HG02981 (cell line): ENCODE data around the gene GLCCI1.
"Not testable (repeated sequence)": the region's sequence is repeated elsewhere in the genome, so short reads cannot be mapped to it uniquely, and the experiment has no call there.

Experiments used
- ATAC-seq: cut with Tn5 transposase; IDR thresholded peaks from one replicate; pipeline ENCODE4 v1.9.1; 2021; ENCODE audit warnings: mild to moderate bottlenecking, moderate library complexity; ENCODE audit not compliant: unreplicated experiment

GLCCI1 gene

DNA sequence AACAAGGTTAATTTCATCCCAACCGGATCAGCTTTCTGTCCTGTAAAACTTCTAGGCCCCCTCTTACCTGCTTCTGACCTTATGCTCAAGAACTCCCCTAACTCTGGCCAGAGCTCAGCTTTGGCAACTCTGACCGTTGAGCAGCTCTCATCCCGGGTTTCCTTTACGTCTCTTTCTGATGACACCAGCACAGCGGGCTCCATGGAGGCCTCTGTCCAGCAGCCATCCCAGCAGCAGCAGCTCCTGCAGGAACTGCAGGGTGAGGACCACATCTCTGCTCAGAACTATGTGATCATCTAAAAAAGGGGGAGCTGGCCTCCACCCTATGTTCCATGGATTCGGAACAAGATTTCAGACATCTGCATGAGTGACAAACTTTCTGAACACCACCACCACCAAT is 117.6 kb downstream of the GLCCI1 start:
- ATAC-seq = no peak

DNA sequence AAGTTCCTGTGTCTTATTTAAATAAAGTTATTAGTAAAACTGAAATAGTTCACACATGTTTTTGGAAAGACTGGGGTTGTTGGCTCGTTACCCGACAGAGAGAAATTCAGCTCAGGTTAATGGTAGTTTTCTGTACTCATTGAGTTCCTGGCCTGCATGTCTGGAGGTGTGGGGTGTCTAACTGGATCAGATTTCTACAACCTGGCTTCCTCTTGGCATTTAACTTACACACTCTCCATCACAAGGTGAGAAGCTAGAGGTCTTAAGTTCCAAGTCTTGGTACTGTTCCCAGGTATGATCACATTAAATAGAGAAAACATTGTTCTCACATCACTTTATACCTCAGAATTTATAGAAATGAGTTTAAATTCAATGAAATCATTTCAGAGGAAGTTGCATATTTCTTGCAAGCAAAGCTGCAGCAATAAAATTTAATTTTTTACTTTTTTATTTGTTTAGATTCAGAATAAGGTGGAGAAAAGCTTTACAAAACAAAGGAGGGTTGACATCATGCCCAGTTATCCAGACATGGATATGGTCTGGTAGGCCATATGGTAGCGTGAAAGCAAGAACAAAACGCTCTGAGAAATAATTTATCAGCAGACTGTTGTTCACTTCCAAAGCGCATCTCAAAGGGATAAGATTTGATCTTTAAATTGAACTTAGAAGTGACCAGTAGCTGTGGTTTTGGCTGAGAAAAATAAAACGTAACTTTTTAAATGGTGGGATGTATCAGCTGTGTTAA is 120.6 kb downstream of the GLCCI1 start:
- no peak for ATAC-seq

DNA sequence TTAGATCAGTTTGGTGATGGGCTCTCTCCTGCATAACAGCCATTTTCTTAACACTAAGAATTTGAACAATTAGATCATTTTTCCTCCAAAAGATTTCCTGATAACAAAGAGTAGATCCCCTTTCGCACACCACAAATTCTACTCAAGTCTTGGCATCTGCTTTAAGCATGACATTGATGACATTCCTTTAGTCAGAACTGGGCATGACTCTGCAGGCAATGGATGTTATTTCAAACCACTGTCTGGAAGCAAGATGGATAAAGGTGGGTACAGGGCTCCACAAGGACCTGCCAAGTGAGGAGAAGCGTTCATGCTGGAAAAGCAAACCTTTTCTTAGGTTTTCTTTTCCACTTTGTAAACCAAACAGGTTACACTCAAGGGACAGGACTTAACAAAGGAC is 123.5 kb downstream of the GLCCI1 start:
- ATAC-seq = no peak

DNA sequence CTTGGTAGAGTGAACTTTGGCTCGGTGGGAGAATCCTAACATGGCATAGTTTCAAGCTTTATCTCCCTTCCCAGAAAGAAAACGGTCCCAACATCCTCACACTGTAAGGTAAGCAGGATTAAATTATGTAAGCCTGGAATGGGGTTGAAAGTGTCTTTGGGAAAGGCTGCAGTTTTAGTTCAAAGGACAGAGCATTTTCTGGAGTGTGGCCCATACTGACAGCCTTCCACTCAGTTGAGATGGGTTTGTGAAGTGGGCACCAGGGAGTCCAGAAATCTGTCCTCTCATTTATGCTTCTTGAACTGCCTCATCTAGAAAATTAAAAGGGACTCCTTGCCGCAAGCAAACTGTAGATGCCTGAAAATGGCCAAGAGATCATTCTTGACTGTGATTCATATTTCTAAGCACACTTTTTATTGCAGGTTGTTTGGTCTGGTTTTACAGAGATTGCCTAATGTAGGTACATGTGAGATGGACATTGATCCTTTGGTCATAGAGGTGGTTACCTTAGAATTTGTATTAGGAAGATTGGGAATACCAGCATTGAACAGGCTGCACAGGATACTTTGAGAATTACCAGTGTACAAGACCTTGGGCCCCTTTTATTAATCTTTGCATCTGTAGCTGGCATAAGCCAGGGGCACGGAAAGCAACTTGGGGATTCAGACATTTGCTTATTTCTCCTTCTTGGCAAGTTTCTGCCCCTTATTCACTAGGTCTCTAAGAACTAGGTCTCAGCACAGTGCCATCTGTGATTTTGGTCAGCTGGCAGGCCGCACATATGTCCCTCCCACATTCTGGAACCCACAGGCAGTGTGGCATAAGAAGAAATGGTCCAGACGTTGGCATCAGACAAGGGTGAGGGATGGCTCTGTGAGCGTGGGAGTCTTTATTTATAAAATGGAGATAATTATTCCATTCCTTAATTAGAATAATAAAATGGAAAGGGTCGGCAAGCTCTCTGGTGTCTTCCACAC is 125.9 kb downstream of the GLCCI1 start:
- no peak for ATAC-seq

DNA sequence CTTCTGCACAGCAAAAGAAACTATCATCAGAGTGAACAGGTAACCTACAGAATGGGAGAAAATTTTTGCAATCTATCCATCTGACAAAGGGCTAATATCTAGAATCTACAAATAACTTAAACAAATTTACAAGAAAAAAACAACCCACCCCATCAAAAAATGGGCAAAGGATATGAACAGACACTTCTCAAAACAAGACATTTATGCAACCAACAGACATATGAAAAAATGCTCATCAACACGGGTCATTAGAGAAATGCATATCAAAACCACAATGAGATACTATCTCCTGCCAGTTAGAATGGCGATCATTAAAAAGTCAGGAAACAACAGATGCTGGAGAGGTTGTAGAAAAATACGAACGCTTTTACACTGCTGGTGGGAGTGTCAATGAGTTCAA is 132.7 kb downstream of the GLCCI1 start:
- ATAC-seq = not testable (repeated sequence)

DNA sequence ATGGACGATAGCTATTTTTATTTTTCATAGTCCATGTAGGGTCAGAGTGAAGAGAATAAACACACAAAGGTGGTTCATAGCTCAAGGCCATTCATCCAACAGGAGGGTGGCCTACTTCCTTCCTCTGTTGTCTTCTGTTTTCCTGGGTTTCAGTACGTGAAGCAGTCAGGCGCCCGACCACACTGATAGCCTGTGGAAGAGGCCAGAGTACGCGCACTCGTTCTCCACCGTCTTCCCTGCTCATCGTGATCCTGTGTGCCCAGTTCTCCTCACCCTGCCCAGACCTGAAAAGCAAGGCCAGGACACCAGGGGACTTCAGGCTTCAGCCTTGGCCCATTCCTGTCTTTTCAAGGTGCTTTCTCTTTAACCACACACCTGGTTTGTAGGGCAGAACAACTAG is 134.7 kb downstream of the GLCCI1 start:
- no peak for ATAC-seq

DNA sequence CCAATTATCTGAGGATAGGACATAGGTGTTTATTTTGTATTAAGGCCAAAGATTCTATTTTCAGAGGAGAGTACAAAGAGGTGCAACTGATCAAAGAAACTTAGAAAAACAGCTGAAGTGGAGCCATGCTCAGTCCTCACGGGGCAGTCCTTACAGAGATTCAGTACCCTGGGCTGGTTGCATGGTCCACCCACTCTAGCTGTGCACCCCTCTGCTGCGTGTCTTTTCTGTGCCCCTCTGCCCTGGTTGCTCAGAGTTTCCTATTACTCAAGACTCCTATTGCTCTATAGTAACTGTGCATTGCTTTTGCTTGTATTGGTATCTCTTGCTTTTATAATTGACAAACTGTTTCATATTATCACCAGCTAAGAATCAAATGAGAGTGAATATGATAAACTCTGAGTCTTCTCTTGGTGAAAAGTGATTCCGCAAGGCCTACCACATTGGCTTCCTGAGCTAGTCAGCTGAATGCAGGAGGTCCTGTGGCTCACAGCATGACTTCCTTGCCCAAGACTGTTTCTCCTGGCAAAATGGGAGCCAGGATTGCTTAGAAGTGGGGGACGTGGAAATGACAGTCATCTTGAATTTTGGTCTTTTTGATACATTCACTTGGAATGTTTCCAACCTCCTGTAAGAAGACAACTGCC is 137.0 kb downstream of the GLCCI1 start:
- ATAC-seq = no peak

DNA sequence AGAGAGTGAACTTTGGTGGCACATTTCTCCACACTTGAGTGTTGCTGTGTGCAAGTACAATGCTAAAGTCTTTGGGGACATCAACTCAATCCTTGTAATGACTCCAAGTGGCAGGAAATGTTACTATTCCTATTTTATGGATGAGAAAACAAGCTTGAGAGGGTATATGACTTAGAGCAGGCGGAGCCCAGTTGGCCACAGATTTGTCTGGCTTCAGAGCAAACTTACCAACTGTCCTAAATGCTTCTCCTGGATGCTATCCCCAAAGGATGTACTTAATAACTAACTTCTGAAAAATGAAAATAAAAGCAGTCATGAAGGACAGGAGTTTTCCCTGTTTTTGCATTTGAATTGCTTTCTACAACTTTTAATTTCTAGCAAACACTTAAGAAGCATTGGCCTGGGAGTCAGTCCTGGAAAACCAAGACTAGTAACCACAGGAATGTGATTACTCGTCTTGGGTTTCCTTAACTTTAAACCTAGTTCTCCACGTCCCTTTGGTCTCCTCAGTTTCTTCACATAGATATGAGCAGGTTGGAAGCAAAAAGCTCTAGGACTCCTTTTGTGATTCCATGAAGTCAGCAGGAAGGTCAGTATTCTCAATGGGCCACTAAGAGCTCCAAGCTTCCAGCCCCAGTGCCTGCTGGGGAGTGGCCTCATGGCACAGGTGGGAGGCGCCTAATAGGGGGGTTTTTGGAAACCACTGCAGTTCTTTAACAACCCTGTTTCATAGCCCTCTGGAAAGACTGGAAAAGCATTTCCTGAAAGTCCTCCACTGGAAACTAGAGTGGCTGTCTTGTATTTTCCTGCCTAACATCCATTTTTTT is 140.8 kb downstream of the GLCCI1 start:
- no peak for ATAC-seq

DNA sequence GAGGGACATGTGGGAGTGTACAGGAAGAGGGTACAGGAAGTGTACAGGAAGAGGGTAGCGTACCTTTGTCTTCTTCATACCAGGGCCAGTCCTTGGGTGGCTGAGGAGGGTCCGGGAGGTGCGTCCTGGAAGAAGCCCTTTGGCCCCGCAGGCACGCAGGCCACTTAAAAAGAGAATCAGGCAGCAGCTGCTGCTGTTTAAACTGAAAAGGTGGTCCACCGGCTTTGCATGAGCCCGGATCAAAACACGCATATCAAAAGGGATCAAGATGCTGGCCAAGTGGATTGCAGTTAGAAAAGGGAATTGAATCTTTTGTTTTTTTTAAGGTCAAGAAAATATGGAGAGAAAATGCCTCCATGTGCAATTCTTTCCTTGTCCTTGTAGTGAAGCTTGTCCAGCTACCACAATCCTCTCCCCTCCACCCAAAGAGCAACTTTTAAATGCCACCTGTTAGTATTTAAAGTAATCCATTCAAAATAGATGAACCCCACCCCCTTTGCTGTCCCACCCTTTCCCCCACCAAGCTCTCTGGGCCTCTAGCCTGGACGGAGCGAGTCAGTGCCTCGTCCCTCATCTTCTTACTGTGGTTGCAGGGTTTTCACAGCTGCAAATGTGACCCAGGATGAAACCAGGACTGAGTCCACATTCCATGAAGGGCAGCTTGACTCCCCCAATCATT is 142.8 kb downstream of the GLCCI1 start:
- ATAC-seq = no peak

DNA sequence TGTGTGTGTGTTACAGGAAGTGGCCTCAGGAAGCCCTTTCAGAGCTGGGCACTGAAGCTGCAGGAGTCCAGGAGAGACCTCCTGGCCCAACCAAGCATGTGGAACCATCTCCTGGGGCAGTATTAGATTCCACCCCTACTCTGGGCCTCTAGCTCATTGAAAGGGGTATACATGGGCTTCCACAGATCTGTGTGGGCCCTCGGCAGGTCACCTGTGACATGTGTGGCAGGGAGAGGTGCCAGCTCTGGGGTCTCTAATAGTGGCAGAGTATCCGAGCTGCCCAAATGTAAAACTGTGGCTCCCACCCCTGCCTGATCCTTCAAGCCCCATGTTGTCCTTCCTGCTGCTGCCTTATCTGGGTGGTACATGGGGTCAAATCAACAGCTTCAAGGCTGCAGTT is 144.1 kb downstream of the GLCCI1 start:
- no peak for ATAC-seq

DNA sequence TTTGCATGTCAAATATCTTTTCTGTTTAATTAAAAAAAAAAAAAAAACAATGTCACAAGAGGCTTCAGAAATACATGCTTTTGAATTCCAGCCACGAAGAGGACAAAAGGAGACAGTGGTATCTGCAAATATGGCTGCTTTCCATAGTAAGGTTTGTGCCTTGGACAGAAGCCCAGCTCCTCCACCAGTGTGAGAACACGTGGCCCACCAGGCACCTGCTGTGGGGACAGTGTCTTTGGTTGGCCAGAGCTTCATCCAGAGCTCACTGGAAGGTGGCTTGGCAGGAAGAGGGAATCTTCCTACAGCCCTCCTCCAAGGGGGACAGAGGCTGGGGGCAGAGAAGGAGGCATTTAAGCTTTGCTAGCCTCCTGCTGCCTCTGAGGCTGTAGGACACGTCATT is 144.6 kb downstream of the GLCCI1 start:
- no peak for ATAC-seq

DNA sequence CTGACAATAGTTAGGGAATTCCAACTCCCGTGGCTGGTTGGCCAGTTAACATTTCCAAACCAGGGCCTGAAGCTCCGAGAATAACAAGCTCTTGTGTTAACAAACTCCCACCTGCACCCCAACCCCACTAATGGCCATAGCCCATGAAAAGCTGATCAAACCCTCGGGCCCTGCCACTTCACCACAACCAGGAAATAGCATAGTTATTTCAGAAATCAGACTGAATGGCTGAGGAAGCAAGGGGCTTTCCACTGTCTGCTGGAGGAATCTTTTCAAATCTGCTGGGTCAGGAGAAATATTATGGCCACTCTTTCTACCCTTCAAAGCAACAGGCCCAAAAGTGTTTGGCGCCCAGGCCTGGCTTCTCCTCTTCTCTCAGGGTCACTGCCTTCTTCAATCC is 145.6 kb downstream of the GLCCI1 start:
- ATAC-seq = peak; percentile 32

DNA sequence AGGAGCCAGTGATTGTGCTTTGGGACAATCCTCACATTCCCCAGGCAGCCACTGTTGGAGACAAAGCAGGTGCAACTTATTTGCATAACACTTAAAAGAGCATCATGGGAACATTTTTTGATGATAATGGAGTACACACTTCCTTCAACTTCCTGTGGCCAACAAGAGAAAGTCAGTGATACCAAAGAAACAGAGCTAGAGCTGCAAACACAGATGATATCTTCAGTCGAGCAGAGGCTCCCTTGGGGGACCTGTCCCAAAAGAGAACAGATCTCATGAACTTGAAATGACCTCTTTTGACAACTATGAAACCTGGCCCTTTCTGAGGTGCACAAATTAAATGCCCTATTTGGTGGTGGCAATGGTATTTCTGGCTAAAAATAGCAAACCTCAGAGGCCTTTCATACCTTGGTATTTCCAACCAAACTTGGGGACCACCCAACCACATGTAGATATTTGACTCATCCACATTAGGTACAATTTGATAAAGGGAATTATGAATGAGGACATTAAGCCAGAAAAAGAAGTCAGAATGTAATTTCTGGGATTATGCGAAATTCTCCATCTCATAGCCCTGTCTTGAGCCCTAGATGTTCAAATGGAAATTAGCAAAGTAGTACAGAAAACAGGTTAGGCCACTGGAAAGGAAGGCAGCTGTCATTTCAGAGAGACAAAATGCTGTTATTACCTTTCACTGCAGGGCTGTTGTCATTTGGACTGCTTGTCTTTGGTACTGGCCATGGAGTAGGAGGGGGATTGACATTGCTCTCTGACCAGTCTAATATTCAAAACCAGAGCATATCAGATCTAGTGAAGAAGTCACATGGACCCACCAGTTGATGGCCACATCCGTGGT is 147.2 kb downstream of the GLCCI1 start:
- peak; percentile 91 for ATAC-seq

DNA sequence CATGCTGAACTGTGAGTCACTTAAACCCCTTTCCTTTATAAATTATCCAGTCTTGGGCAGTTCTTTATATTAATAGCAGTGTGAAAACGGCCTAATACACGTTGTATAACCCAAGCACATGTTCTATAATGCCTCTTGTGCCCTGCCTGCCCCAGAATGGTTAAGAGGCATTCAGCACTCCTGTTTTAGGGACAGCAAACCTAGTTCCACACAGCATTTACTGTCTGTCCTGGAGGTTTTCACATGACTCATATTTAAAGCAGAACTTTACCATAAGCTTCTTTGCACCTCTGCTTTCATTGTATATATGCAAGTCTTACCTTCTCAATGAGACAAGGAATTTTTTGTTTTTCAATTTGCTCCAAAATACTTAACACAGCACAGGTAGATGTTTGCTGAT is 148.6 kb downstream of the GLCCI1 start:
- no peak for ATAC-seq

DNA sequence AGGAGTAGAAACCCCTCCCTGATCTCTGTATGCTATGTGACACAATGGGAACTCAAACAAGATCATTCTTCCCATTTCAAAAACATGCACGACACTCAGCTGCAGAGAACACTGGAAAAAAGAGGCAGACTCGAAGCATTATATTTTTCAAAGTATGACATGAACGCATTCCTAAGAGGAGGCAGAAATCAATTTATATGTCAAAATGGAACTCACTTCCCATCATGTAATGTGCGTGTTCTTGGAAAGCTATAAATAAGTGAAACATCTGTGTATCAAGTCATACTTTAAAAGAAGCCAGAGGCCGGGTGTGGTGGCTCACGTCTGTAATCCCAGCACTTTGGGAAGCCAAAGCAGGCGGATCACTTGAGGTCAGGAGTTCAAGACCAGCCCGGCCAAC is 150.7 kb downstream of the GLCCI1 start:
- no peak for ATAC-seq

DNA sequence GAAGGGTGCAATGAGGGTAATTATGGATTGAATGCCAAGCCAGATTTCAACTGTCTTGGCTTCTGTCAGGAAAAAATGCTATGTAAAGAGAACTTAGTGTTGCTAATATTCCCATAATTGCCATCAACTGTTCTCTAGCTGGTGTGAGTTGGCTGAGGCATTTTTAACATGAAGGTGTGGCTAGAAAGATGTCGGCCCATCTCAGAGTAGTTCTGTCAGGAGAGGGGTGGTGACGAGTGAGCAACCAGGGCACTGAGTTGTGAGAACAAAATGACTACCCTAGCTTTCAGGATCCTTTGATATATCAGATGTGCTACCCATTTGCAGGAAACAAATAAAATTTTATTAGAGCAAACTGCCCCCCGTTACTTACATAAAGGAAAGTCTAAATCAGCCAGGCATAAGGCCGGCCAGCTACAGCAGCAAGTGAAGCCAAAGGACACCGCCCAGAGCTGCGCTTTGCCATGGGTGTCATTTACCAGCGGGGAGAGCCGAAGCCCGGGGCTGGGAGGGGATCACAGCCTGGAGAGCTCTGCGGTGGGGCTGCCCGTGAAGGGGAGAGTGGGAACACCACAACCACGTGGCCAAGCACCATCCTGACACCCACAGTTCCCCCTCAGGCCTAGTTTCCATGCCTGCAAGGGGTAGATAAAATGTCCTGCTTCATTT is 151.9 kb downstream of the GLCCI1 start:
- ATAC-seq = no peak

DNA sequence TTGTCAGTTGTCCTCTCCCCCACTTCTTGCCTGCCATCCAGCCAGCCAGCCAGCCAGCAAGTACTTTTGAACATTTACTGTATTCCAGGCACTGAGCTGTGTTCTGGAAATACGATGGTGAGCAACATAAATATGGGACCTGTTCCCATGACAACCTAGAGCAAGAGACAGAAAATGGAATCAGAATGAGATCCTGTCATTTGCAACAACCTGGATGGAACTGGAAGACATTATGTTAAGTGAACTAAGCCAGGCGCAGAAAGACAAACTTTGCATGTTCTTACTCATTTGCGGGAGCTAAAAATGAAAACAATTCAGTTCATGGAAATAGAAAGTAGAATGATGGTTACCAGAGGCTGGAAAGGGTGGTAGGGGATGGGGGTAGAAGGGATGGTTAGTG is 152.6 kb downstream of the GLCCI1 start:
- ATAC-seq = no peak

DNA sequence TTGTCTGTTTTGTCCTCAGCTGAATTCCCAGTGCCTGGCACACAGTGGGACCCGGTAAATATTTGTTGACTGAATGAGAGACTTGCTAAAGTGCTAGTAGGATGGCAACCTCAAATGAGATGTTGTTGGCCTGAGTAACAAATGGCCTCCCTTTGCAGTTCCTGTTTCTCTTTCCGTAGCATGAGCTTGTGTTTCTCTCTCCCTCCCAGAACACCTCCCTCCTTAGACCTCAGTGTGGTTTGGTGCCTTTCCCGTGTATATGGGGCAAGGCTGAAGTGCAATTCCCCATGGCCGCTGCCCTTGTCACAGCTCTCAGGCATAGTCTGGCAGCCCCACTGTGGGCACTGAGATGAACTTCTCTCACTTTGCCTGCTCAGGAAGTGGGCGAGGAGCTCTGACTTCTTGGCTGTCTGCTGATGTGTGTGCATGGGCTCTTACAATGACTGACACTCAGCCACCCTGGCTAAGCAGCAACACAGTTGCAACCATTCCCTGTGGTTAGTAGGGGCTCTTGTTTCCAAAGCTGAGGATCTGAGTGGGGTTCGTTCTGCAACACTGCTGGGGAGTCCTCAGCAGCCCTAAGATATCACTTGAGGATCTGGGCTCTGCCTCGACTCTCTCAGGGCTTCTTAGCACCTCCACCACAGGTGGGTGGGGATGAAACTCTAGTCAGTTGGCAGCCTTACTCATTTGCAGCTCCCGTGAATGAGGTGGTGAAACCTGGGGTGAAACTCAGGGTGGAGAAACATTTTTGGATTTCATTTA is 157.3 kb downstream of the GLCCI1 start:
- peak; percentile 74 for ATAC-seq
